Keratinocyte (primary cell): Measurements from ENCODE around the gene SPOP. TPM values are rescaled to one million over a fixed set of nuclear protein-coding genes. Genes with fewer than 3 reads are reported as not detected.

Source experiments
- DNase-seq: peaks from one replicate; pipeline ENCODE4 v3.0.0-alpha.2; 2011; ENCODE audit warnings: low read depth, missing footprints, low spot score
- FAIRE-seq: peaks from 2 replicates; lab custom pipeline; 2011; peaks lifted over from hg19 to GRCh38; lab: Jason Lieb, UNC
- H2AFZ ChIP-seq: 2 replicates; pipeline ENCODE4 v1.6.0; 2012; ENCODE audit warnings: low read length, control low read depth, inconsistent platforms; ENCODE audit not compliant: control insufficient read depth
- H3K27ac ChIP-seq: 2 replicates; pipeline ENCODE4 v1.5.1; 2011; ENCODE audit warnings: low read length; ENCODE audit not compliant: control insufficient read depth, insufficient read depth
- H3K27me3 ChIP-seq: 3 replicates; pipeline ENCODE4 v1.6.0; 2011; ENCODE audit warnings: low read length; ENCODE audit not compliant: control insufficient read depth, insufficient read depth; ENCODE audit errors: extremely low read depth
- H3K36me3 ChIP-seq, 2 experiments: 2 replicates in 1 of 2; 3 replicates in 1 of 2; pipeline ENCODE4 v1.5.1; 2011; ENCODE audit warnings: low read length in 2 of 2, mild to moderate bottlenecking in 1 of 2; ENCODE audit not compliant: control insufficient read depth in 2 of 2, insufficient read depth in 2 of 2; ENCODE audit errors: extremely low read depth in 1 of 2
- H3K4me1 ChIP-seq: 3 replicates; pipeline ENCODE4 v1.5.1; 2011; ENCODE audit warnings: low read length; ENCODE audit not compliant: control insufficient read depth, insufficient read depth; ENCODE audit errors: extremely low read depth
- H3K4me2 ChIP-seq: 3 replicates; pipeline ENCODE4 v1.6.0; 2011; ENCODE audit warnings: low read depth, low read length; ENCODE audit not compliant: control insufficient read depth, insufficient read depth; ENCODE audit errors: extremely low read depth
- H3K4me3 ChIP-seq, 3 experiments: fragments of 200-600 bp in 1 of 3; sonication (generic) in 1 of 3; 2 replicates in 2 of 3; 3 replicates in 1 of 3; pipeline ENCODE4 v1.5.1; 2011 to 2016; ENCODE audit warnings: low read length in 3 of 3, mild to moderate bottlenecking in 3 of 3, control low read depth in 2 of 3, inconsistent platforms in 1 of 3, low read depth in 1 of 3, mixed read lengths in 1 of 3, mixed run types in 1 of 3, moderate library complexity in 1 of 3; ENCODE audit not compliant: control insufficient read depth in 2 of 3, insufficient read depth in 2 of 3; ENCODE audit errors: extremely low read depth in 1 of 3
- H3K79me2 ChIP-seq: 2 replicates; pipeline ENCODE4 v1.6.0; 2012; ENCODE audit warnings: low read length; ENCODE audit not compliant: control insufficient read depth, insufficient read depth
- H3K9ac ChIP-seq: 3 replicates; pipeline ENCODE4 v1.6.0; 2011; ENCODE audit warnings: low read length; ENCODE audit not compliant: control insufficient read depth, insufficient read depth; ENCODE audit errors: extremely low read depth
- H3K9me1 ChIP-seq: 3 replicates; pipeline ENCODE4 v1.6.0; 2011; ENCODE audit warnings: low read length; ENCODE audit not compliant: control insufficient read depth, insufficient read depth; ENCODE audit errors: extremely low read depth
- H3K9me3 ChIP-seq: 2 replicates; pipeline ENCODE4 v1.5.1; 2012; ENCODE audit warnings: low read depth, low read length; ENCODE audit not compliant: control insufficient read depth
- H4K20me1 ChIP-seq: 3 replicates; pipeline ENCODE4 v1.6.0; 2011; ENCODE audit warnings: low read length; ENCODE audit not compliant: control insufficient read depth, insufficient read depth; ENCODE audit errors: extremely low read depth
- EZH2 ChIP-seq: IDR thresholded peaks from one replicate; pipeline ENCODE4 v1.6.1; 2012; ENCODE audit warnings: inconsistent platforms, mild to moderate bottlenecking, low read length, moderate library complexity
- dilution Hi-C: fragments of 300-500 bp; cut with MboI; formaldehyde crosslinking; loops from one replicate; pipeline ENCODE4 v1.7.0; 2020; ENCODE audit warnings: low sequenced_read_pairs; ENCODE audit not compliant: extremely low pct_ligation_motif_present
- polyA plus RNA-seq, 5 experiments: library from polyadenylated mRNA; depleted of rRNA in 3 of 5; stranded (reverse) in 3 of 5; stranded (forward) in 1 of 5; unstranded in 1 of 5; fragments of >200 nt; gene quantifications; 1 replicate in 1 of 5; 2 replicates in 3 of 5; 3 replicates in 1 of 5; pipeline versions ENCODE4 v1.2.1 to v1.2.3, GENCODE V29; 2011 to 2012; ENCODE audit warnings: missing spikeins in 2 of 5, low read depth in 1 of 5, low replicate concordance in 1 of 5
- TF ChIP-seq, protein P1 (sequence below), 3 experiments: IDR thresholded peaks in 1 of 3; conservative IDR thresholded peaks in 1 of 3; optimal IDR thresholded peaks in 1 of 3; 2 replicates in 2 of 3; 3 replicates in 1 of 3; pipeline versions ENCODE3 to v1.5.1; 2011; ENCODE audit warnings: low read length in 3 of 3, mild to moderate bottlenecking in 3 of 3, moderate library complexity in 2 of 3, control low read depth in 1 of 3, inconsistent platforms in 1 of 3; ENCODE audit not compliant: insufficient read depth in 2 of 3; ENCODE audit errors: extremely low read depth in 1 of 3

The SPOP gene
- polyA plus RNA-seq, 1 donor (not counting 4 experiments of a cell fraction or from before 2014, with no cell fraction given): 27.5 TPM

DNA sequence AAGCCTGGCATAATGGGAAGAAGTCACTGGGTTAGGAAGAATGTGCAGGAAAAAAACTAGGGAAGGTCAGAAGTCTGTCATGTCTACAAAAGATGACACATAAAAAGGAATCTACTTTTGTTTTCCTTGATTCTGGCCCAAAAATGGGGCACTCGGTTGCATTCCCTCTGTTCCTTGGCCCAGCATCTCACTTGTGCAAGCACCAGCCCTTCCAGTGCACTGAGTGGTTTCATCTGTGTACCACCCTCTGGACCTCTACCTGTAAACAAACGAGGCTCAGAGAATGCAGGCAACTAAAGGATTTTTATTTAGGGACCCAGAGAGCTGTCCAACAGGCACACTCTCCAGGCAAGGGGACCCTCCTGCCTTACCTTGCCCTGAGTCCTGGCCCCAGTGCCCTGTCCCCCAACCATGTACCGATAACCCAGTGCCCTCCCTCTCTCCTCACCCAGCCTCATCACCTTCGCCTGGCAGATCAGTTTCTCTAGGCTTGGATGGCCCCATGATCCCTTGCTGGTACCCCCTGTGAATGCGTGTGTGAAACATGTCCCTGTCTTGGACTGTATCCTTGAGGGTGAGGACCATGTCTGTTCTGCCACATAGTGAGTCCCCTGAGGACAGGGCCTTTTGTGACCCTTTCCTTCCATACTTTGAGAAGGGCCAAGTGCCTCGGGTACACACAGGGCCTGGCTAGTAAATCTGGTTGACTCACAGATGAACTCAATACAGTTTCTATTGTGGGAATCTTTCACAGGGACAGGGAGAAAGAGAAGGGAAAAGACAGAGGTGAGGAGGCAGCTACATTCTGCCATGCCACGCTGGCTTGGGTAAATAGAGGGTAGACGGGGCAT, 88.9 kb downstream of the SPOP start:
- no peaks in the 10 kb centered on the region for H3K36me3 ChIP-seq
- H3K9me1 ChIP-seq: no peaks in the 10 kb centered on the region
- no peak overlapping the region for H3K27ac ChIP-seq
- H3K4me2 ChIP-seq: no peak overlapping the region
- TF ChIP-seq, protein P1, sequence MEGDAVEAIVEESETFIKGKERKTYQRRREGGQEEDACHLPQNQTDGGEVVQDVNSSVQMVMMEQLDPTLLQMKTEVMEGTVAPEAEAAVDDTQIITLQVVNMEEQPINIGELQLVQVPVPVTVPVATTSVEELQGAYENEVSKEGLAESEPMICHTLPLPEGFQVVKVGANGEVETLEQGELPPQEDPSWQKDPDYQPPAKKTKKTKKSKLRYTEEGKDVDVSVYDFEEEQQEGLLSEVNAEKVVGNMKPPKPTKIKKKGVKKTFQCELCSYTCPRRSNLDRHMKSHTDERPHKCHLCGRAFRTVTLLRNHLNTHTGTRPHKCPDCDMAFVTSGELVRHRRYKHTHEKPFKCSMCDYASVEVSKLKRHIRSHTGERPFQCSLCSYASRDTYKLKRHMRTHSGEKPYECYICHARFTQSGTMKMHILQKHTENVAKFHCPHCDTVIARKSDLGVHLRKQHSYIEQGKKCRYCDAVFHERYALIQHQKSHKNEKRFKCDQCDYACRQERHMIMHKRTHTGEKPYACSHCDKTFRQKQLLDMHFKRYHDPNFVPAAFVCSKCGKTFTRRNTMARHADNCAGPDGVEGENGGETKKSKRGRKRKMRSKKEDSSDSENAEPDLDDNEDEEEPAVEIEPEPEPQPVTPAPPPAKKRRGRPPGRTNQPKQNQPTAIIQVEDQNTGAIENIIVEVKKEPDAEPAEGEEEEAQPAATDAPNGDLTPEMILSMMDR (optimal IDR thresholded peaks at IDR 0.05 in 1 of 3, IDR thresholded peaks at IDR 0.05 in 1 of 3, conservative IDR thresholded peaks at IDR 0.05 in 1 of 3; ENCODE audit: extremely low read depth in 1 of 3, insufficient read depth in 2 of 3, low read length in 3 of 3): no peak
- TF ChIP-seq EZH2: no peak
- DNase-seq: no peak
- no peaks in the 10 kb centered on the region for H3K9me3 ChIP-seq
- H3K79me2 ChIP-seq: no peaks in the 10 kb centered on the region
- no peak overlapping the region for H2AFZ ChIP-seq
- no peak for FAIRE-seq
- H3K9ac ChIP-seq: no peak overlapping the region
- H3K27me3 ChIP-seq: no peaks in the 10 kb centered on the region
- H4K20me1 ChIP-seq: no peaks in the 10 kb centered on the region
- dilution Hi-C loops: no loop called here
- no peak overlapping the region for H3K4me3 ChIP-seq
- no peaks in the 10 kb centered on the region for H3K4me1 ChIP-seq

DNA sequence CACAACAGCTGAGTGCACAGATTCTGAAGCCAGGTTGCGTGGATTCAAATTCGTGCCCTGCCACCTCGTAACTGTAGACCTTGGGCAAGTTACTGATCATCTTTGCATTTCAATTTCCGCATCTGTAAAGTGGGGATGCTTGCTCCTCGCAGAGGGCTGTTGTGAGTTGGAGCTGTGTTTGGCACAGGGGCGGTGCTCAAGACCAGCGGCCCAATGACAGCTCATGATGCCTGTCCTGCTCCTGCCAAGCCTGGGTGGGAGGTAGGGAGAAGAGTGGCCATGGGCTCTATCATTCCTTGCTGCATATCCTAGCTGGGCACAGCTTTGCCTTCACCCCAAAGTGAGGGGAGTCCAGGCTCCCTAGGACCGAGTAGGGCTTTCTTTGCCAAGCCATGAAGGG, 89.6 kb downstream of the SPOP start:
- no peak overlapping the region for H2AFZ ChIP-seq
- no peak overlapping the region for H3K4me3 ChIP-seq
- no peaks in the 10 kb centered on the region for H3K9me1 ChIP-seq
- no peaks in the 10 kb centered on the region for H3K79me2 ChIP-seq
- no peaks in the 10 kb centered on the region for H3K9me3 ChIP-seq
- no peaks in the 10 kb centered on the region for H3K27me3 ChIP-seq
- no peaks in the 10 kb centered on the region for H3K36me3 ChIP-seq
- H3K4me2 ChIP-seq: no peak overlapping the region
- no peaks in the 10 kb centered on the region for H3K4me1 ChIP-seq
- TF ChIP-seq, protein P1 (optimal IDR thresholded peaks at IDR 0.05 in 1 of 3, IDR thresholded peaks at IDR 0.05 in 1 of 3, conservative IDR thresholded peaks at IDR 0.05 in 1 of 3; ENCODE audit: extremely low read depth in 1 of 3, insufficient read depth in 2 of 3, low read length in 3 of 3): no peak
- no peak for TF ChIP-seq EZH2
- no peak for FAIRE-seq
- dilution Hi-C loops: no loop called here
- H4K20me1 ChIP-seq: no peaks in the 10 kb centered on the region
- DNase-seq: no peak
- no peak overlapping the region for H3K27ac ChIP-seq
- no peak overlapping the region for H3K9ac ChIP-seq
